ENCODE data around the gene PRR36. TPM values are rescaled to one million over a fixed set of nuclear protein-coding genes. Genes with fewer than 3 reads are reported as not detected.
A peak's percentile ranks its signal among the peaks of the same experiment; 100 is the strongest.

PRR36 gene
- polyA plus RNA-seq, 5 donors, result 6.5 to 16.9 (median 11.2) TPM

GRCh38 chr19:7872306-7873204, 1.6 kb downstream of the PRR36 start:
- DNase-seq, result no peak

- DNase-seq, result peak; percentile 70
Observed at GRCh38 chr19:7871437-7872305, 2.5 kb downstream of the PRR36 start.

- DNase-seq, result no peak
Observed at GRCh38 chr19:7870571-7871436, 3.4 kb downstream of the PRR36 start.

GRCh38 chr19:7869910-7870511, 4.2 kb downstream of the PRR36 start:
- DNase-seq, result no peak

GRCh38 chr19:7869453-7869909, 4.7 kb downstream of the PRR36 start:
- no peak for DNase-seq

- peak in 1 of 2 donors; percentile 62 for DNase-seq
Observed at GRCh38 chr19:7868671-7869452, 5.3 kb downstream of the PRR36 start.

GRCh38 chr19:7868326-7868670, 5.9 kb downstream of the PRR36 start:
- no peak for DNase-seq

- no peak for DNase-seq
Observed at GRCh38 chr19:7867092-7867844, 6.9 kb downstream of the PRR36 start.

- DNase-seq, result no peak
Observed at GRCh38 chr19:7866399-7867091, 7.6 kb downstream of the PRR36 start.

GRCh38 chr19:7865262-7865911, 8.8 kb downstream of the PRR36 start:
- no peak for DNase-seq

- DNase-seq, result no peak
Observed at GRCh38 chr19:7864690-7865074, 9.5 kb downstream of the PRR36 start.

GRCh38 chr19:7863971-7864689, 10.1 kb downstream of the PRR36 start:
- no peak for DNase-seq

- DNase-seq, result no peak
Observed at GRCh38 chr19:7863157-7863970, 10.8 kb downstream of the PRR36 start.

- no peak for DNase-seq
Observed at GRCh38 chr19:7862413-7862951, 11.7 kb downstream of the PRR36 start.

- DNase-seq, result no peak
Observed at GRCh38 chr19:7861619-7862412, 12.4 kb downstream of the PRR36 start.

Measured in right lung (tissue), 5 donors.